Measurements from ENCODE around the gene MSRB3.
"Not testable (repeated sequence)": the region's sequence is repeated elsewhere in the genome, so short reads cannot be mapped to it uniquely, and the experiment has no call there.

MSRB3 gene

DNA sequence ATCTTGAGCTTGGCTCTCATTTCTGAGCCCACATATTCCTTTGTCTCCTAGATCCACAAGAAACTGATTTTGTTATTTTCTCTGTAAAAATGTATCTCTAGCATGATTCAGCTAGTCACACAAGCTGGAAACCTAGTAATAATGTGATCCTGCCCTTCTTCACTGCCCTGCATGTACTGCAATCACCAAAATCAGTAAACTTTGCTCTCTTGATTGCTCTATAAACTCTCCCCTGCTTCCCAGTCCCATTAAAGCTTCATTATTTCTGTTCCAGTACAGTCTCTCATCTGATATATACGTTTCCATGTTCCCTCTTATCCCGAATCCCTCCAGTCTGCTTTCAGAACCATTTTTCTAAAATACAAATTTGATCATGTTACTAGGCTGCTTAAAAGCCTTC lies 166.5 kb downstream of the MSRB3 start:
- DNase-seq (ENCODE audit: low spot score), result no peak
- no peak overlapping the region for H3K27ac ChIP-seq
- TF ChIP-seq, protein P1, sequence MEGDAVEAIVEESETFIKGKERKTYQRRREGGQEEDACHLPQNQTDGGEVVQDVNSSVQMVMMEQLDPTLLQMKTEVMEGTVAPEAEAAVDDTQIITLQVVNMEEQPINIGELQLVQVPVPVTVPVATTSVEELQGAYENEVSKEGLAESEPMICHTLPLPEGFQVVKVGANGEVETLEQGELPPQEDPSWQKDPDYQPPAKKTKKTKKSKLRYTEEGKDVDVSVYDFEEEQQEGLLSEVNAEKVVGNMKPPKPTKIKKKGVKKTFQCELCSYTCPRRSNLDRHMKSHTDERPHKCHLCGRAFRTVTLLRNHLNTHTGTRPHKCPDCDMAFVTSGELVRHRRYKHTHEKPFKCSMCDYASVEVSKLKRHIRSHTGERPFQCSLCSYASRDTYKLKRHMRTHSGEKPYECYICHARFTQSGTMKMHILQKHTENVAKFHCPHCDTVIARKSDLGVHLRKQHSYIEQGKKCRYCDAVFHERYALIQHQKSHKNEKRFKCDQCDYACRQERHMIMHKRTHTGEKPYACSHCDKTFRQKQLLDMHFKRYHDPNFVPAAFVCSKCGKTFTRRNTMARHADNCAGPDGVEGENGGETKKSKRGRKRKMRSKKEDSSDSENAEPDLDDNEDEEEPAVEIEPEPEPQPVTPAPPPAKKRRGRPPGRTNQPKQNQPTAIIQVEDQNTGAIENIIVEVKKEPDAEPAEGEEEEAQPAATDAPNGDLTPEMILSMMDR (IDR thresholded peaks at IDR 0.05), result no peak
- H3K4me3 ChIP-seq, result no peak overlapping the region

DNA sequence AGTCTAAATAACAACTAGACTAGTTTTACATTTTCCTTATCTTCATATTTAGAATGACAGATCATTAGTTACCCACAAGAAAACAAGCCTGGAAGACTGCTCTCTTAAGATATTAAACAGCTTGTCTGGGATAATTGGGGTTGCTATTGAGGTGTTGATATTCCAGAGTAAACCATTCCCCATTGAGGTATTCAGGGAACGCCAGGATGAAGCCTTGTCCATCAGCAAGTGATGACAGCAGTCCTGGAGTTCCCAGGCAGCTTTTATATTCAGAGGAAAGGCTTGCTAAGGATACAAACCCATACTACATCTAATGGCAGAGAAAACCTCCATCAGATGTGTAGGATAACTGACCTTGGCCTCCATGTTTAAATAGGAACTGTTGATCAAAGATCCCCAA lies 168.4 kb downstream of the MSRB3 start:
- Histone ChIP-seq H3K27ac (no peak overlapping the region), H3K4me3 (no peak overlapping the region)
- no peak for DNase-seq (ENCODE audit: low spot score)
- TF ChIP-seq, protein P1 (IDR thresholded peaks at IDR 0.05), result no peak

DNA sequence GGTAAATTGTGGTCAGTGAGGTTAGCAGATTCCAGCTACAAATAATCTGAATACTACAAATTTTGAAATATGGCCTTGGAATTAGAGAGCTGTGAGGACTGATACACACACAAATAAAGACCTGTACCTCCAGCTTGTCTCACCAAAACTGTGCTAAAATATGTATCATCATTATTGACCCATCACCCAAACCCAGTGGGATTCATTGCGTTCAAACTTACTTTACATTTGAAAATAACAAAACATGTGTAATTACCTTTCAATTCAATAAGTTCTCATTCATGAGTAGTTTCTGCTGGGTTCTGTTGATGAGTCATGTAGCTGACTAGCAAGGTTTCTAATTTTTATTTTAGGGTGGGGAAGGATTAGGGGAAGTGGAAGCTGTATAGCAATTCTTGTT lies 170.9 kb downstream of the MSRB3 start:
- TF ChIP-seq, protein P1 (IDR thresholded peaks at IDR 0.05), result no peak
- no peak overlapping the region for H3K27ac ChIP-seq
- no peak for DNase-seq (ENCODE audit: low spot score)

DNA sequence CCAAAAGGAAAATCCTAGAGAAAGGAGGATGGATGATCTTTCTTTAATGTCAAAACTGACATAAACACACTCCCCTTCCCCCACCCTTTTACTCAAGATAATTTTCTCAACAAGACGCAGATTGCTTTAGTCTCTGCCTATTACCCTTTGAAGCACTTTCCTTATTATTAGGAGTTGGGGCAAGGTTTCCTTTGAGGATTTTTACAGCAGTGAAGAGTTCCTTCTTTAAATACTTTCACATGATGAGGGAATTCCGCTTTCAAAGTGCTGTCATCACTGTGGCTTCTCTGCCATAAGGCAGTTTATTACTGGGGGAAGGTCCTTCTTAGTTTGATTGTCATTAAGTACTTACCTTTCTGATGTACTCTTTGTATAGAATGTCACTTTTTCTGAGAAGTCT lies 172.1 kb downstream of the MSRB3 start:
- no peak overlapping the region for H3K27ac ChIP-seq
- DNase-seq (ENCODE audit: low spot score), result no peak
- no peak overlapping the region for H3K4me3 ChIP-seq
- TF ChIP-seq, protein P1 (IDR thresholded peaks at IDR 0.05), result no peak

More for the DNA sequence above, 170.9 kb downstream of the MSRB3 start:
- no peak overlapping the region for H3K4me3 ChIP-seq

DNA sequence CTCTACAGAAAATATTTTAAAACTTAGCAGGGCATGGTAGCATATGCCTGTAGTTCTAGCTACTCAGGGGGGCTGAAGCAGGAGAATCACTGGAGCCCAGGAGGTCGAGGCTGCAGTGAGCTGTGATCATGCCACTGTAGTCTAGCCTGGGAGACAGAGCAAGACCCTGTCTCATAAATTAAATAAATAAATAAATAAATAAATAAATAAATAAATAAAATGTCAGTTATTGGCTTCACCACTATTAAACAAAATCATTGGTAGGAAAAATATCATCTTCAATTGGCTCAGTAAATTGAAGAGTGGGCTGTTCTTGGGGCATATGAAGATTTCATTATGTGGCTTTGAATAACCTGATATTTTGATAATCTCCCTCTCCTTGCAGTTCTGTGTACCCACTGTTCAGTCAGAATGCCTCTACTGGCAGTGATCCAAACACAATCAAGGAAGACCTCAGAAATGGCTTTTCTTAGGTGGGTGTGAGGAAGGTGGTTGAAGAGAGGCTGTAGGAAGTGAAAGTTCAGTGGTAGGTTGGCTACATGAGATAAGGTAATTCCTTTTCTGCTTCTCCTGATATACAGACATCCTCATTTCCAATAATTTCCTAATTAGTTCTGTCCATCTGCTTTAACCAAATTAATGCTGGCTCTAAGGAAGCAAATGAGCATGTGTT lies 175.8 kb downstream of the MSRB3 start:
- TF ChIP-seq, protein P1 (IDR thresholded peaks at IDR 0.05), result no peak
- no peak overlapping the region for H3K27ac ChIP-seq

DNA sequence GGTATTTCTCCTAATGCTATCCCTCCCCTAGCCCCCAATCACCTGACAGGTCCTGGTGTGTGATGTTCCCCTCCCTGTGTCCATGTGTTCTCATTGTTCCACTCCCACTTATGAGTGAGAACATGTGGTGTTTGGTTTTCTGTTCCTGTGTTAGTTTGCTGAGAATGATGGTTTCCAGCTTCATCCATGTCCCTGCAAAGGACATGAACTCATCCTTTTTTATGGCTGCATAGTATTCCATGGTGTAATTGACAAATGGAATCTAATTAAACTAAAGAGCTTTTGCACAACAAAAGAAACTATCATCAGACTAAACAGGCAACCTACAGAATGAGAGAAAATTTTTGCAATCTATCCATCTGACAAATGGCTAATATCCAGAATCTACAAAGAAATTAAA lies 178.9 kb downstream of the MSRB3 start:
- not testable (repeated sequence) for DNase-seq (ENCODE audit: low spot score); H3K4me3 ChIP-seq; H3K27ac ChIP-seq

More for the DNA sequence above, 175.8 kb downstream of the MSRB3 start:
- no peak for DNase-seq (ENCODE audit: low spot score)
- no peak overlapping the region for H3K4me3 ChIP-seq

DNA sequence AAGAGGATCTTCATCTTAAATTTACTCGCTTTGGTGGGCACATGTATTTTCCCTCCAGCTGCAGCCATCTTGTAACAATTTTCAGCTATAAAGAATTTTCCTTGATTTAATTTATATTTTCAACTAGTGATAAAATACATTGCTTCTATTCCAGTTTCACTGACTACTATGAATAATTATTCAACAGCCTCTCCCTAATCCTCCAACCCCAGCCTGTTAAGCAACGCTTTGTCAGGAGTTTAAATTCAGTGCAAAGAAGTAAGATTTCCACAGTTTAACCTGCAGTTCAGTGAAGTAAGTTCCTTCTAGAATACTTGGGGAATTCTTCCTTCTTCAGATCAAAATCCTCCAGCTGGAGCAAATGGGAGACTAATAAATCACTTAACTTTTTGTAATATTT lies 180.2 kb downstream of the MSRB3 start:
- Histone ChIP-seq H3K27ac (no peak overlapping the region), H3K4me3 (no peak overlapping the region)
- no peak for DNase-seq (ENCODE audit: low spot score)
- TF ChIP-seq, protein P1 (IDR thresholded peaks at IDR 0.05), result no peak

Data from coronary artery (tissue), 2 donors.